Heart left ventricle (tissue), 16 donors: ENCODE measurements around the gene SLC10A6. TPM values are rescaled to one million over a fixed set of nuclear protein-coding genes. Genes with fewer than 3 reads are reported as not detected.

Source experiments
- ATAC-seq, 4 donors: fragments of 200-7000 bp; cut with Tn5 transposase; one replicate each; pipeline ENCODE4 v1.9.1; 2020 to 2022; ENCODE audit warnings: moderate library complexity in 4 of 4, mild to moderate bottlenecking in 3 of 4, moderate number of reproducible peaks in 1 of 4
- DNase-seq, 5 donors: peaks; one replicate each; pipeline ENCODE4 v3.0.0-alpha.2; 2020
- H3K27ac ChIP-seq, 12 donors: fragments of 200-600 bp; sonication (generic) in 4 of 12; one replicate each; pipeline versions ENCODE4 v1.5.0 to v1.8.0; 2016 to 2022; ENCODE audit warnings: mild to moderate bottlenecking in 2 of 12
- H3K27me3 ChIP-seq, 9 donors: fragments of 200-600 bp; sonication (generic) in 2 of 9; one replicate each; pipeline versions ENCODE4 v1.5.1 to v1.8.0; 2016 to 2022; ENCODE audit warnings: mild to moderate bottlenecking in 3 of 9
- H3K36me3 ChIP-seq, 9 donors: fragments of 200-600 bp; sonication (generic) in 2 of 9; one replicate each; pipeline versions ENCODE4 v1.5.0 to v1.8.0; 2018 to 2022; ENCODE audit warnings: mild to moderate bottlenecking in 2 of 9
- H3K4me1 ChIP-seq, 12 donors: fragments of 200-600 bp; sonication (generic) in 4 of 12; one replicate each; pipeline versions ENCODE4 v1.5.0 to v1.8.0; 2016 to 2022; ENCODE audit warnings: mild to moderate bottlenecking in 3 of 12
- H3K4me3 ChIP-seq, 12 donors: fragments of 200-600 bp; sonication (generic) in 4 of 12; one replicate each; pipeline versions ENCODE4 v1.5.0 to v1.8.0; 2017 to 2022; ENCODE audit warnings: mild to moderate bottlenecking in 9 of 12, moderate library complexity in 4 of 12
- H3K9me3 ChIP-seq, 12 donors: fragments of 200-600 bp; sonication (generic) in 4 of 12; one replicate each; pipeline versions ENCODE4 v1.5.0 to v1.8.0; 2016 to 2022; ENCODE audit warnings: mild to moderate bottlenecking in 1 of 12
- CTCF ChIP-seq, 12 donors: fragments of 200-600 bp; sonication (generic) in 4 of 12; IDR thresholded peaks; one replicate each; pipeline versions ENCODE4 v1.5.0 to v1.8.0; 2018 to 2022; ENCODE audit warnings: antibody characterized with exemption in 12 of 12, mild to moderate bottlenecking in 5 of 12
- POLR2A ChIP-seq, 2 donors: fragments of 450-650 bp; IDR thresholded peaks; one replicate each; pipeline ENCODE4 v1.6.1; 2017; ENCODE audit warnings: antibody characterized with exemption in 2 of 2, mild to moderate bottlenecking in 2 of 2, moderate library complexity in 2 of 2
- WGBS, 4 donors: extraction: QIAGEN DNeasy Blood & Tissue Kit in 2 of 4; methylation state at CpG; one replicate each; pipeline versions ENCODE4 v1.1.5 to v1.1.7; 2013 to 2018; 5-methylcytosine and 5-hydroxymethylcytosine counted together
- intact Hi-C, 10 donors: fragments of 100-400 bp; cut with DNase I; formaldehyde crosslinking; loops; one replicate each; pipeline versions ENCODE4 v1.11.1 to v1.14.2; 2022
- polyA plus RNA-seq, 2 donors: library from polyadenylated mRNA; stranded (reverse); fragments of 200-250 nt; gene quantifications; one replicate each; pipeline ENCODE4 v1.2.3, GENCODE V29; 2013
- total RNA-seq, 9 donors: library from RNA; depleted of rRNA in 2 of 9; stranded (reverse); fragments of >200 nt in 2 of 9; fragmentation: NEBNext Ultra II Directional in 3 of 9; extraction: Animal tissue kit (Norgen Biotek cat#: 25700) in 3 of 9; gene quantifications; one replicate each; pipeline versions ENCODE4 v1.1.0 to v1.2.4, GENCODE V29; 2016 to 2023
- donor health status: ischemic (EF 13 %, LVEDD 7.1; RV severe dilation, severe dysfunction).
- donor health status: healthy with polysubstance abuse.
- donor health status: DM: no; HTN: yes; CAD: no.
- donor health status: DM: no; HTN: no; CAD: no.
- donor health status: ischemic (EF 25% LVEDD 6.9; RV normal size, moderate dysfunction).
- donor health status: ischemic (EF 25% LVEDD 5.7; RV mildly dilated, moderate dysfunction).
- donor health status: healthy.
- donor health status: DM: yes; HTN: yes; CAD: no.
- donor health status: ischemic (EF 35%, LVEDD 5.7; RV mildly dilated, moderate dysfunction).
- donor health status: nonischemic (EF 11% LVEDD 7.7; RV severe dilation, severe dysfunction).
- donor health status: DM: yes; HTN: yes; CAD: no.
- donor health status: PGD.
- donor health status: ischemic (EF 29% LVEDD 5.4; RV normal size, mild dysfunction).
- donor health status: nonischemic (EF 23%, LVEDD 6.1; RV moderate dilation, normal function).

The SLC10A6 gene
- total and polyA plus RNA-seq, 11 donors: 0.30 to 2.0 (median 0.53) TPM; not detected in 1

- DNase-seq: no peak
- no peak overlapping the region for H3K4me3 ChIP-seq
- TF ChIP-seq CTCF (IDR thresholded peaks at IDR 0.05) (no peak), POLR2A (IDR thresholded peaks at IDR 0.05) (no peak)
- 95 to 98% (median 96%) methylated on average over 2 of the region's 2 CpGs for WGBS, 4 donors
- ATAC-seq: no peak
- no peaks in the 10 kb centered on the region for H3K27me3 ChIP-seq
- peaks cover 0 to 19% (median 2%) of the 10 kb centered on the region in 9 donors for H3K36me3 ChIP-seq
- no peak overlapping the region for H3K27ac ChIP-seq
- H3K9me3 ChIP-seq: peaks cover 0 to 14% (median 0%) of the 10 kb centered on the region in 12 donors
- intact Hi-C loops: no loop called here
- peaks cover 0 to 11% (median 0%) of the 10 kb centered on the region in 12 donors for H3K4me1 ChIP-seq
Observed at GRCh38 chr4:86818211-86818610, 31.0 kb downstream of the SLC10A6 start.

- DNase-seq: peak in 3 of 5 donors; percentile 33 to 58 (median 38)
- H3K4me1 ChIP-seq: peaks cover 0 to 11% (median 0%) of the 10 kb centered on the region in 12 donors
- H3K9me3 ChIP-seq: peaks cover 0 to 14% (median 0%) of the 10 kb centered on the region in 12 donors
- WGBS, 4 donors: 66 to 75% (median 68%) methylated on average over 9 of the region's 9 CpGs
- H3K4me3 ChIP-seq: no peak overlapping the region
- TF ChIP-seq POLR2A (IDR thresholded peaks at IDR 0.05) (no peak), CTCF (IDR thresholded peaks at IDR 0.05) (no peak)
- intact Hi-C loops: no loop called here
- H3K27ac ChIP-seq: peak overlapping the region in 4 of 12 donors; percentile 45 to 62 (median 57)
- H3K27me3 ChIP-seq: no peaks in the 10 kb centered on the region
- peak; percentile 50 to 87 (median 79) for ATAC-seq
- peaks cover 0 to 31% (median 2%) of the 10 kb centered on the region in 9 donors for H3K36me3 ChIP-seq
Observed at GRCh38 chr4:86816501-86817273, 32.5 kb downstream of the SLC10A6 start.

- ATAC-seq (no peak), DNase-seq (no peak)
- Histone ChIP-seq H3K9me3 (peaks cover 0 to 14% (median 0%) of the 10 kb centered on the region in 12 donors), H3K4me3 (no peak overlapping the region), H3K27me3 (no peaks in the 10 kb centered on the region), H3K27ac (peak overlapping the region in 4 of 12 donors; percentile 3 to 62 (median 51)), H3K36me3 (peaks cover 0 to 41% (median 2%) of the 10 kb centered on the region in 9 donors), H3K4me1 (peaks cover 0 to 11% (median 0%) of the 10 kb centered on the region in 12 donors)
- WGBS, 4 donors: 69 to 86% (median 84%) methylated on average over 1 of the region's 1 CpG
- TF ChIP-seq POLR2A (IDR thresholded peaks at IDR 0.05) (no peak), CTCF (IDR thresholded peaks at IDR 0.05) (no peak)
- intact Hi-C loops: no loop called here
Observed at GRCh38 chr4:86815653-86816052, 33.5 kb downstream of the SLC10A6 start.

DNA sequence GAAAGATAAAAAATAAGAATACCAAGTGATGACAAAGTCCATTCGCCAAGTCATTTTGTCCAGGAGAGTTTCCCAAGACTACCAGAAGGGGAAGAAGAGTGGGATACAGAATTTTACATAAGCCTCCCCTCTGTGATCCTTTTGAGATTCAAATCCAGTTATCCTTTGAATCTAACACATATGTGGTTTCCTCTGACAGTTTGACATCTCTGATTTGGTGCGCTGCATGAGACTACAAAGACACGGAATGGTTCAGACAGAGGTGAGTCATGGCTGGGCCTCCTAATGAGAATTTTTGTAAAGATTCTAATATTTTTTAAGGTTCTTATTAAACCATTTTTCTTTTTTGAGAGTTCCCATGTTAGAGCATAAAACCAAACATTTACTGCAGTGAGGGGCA, 38.3 kb downstream of the SLC10A6 start:
- WGBS, 4 donors: 90 to 97% (median 96%) methylated on average over 3 of the region's 3 CpGs
- ATAC-seq: no peak

More for the DNA sequence above, 38.3 kb downstream of the SLC10A6 start:
- Histone ChIP-seq H3K4me3 (no peak overlapping the region), H3K27me3 (no peaks in the 10 kb centered on the region), H3K4me1 (peaks cover 0 to 2% (median 0%) of the 10 kb centered on the region in 12 donors), H3K36me3 (peaks cover 0 to 72% (median 3%) of the 10 kb centered on the region in 9 donors), H3K27ac (no peak overlapping the region), H3K9me3 (peaks cover 0 to 11% (median 0%) of the 10 kb centered on the region in 12 donors)
- DNase-seq: no peak
- TF ChIP-seq POLR2A (IDR thresholded peaks at IDR 0.05) (no peak), CTCF (IDR thresholded peaks at IDR 0.05) (no peak)
- intact Hi-C loops: no loop called here
